Right renal cortex interstitium (tissue), 3 donors: Measurements from ENCODE around the gene DCHS1. TPM values are rescaled to one million over a fixed set of nuclear protein-coding genes. Genes with fewer than 3 reads are reported as not detected.

Experiments
- DNase-seq, 3 donors: peaks; one replicate each; pipeline ENCODE4 v3.0.0-alpha.2; 2013; ENCODE audit warnings: low read depth in 3 of 3, low spot score in 2 of 3
- polyA plus RNA-seq, 3 donors: library from polyadenylated mRNA; unstranded; fragments of 120-200 nt; gene quantifications; one replicate each; pipeline ENCODE4 v1.2.1, GENCODE V29; 2013; ENCODE audit not compliant: insufficient read length in 3 of 3

Gene DCHS1
- polyA plus RNA-seq, 3 donors: 27.8 to 31.1 (median 30.3) TPM

- no peak for DNase-seq
Observed at GRCh38 chr11:6646918-6647679, 8.5 kb downstream of the DCHS1 start.

GRCh38 chr11:6646576-6646917 lies 9.1 kb downstream of the DCHS1 start:
- peak in 1 of 3 donors; percentile 63 for DNase-seq

GRCh38 chr11:6646071-6646470 lies 9.5 kb downstream of the DCHS1 start:
- DNase-seq: no peak

- DNase-seq: no peak
Observed at GRCh38 chr11:6642957-6643356, 12.7 kb downstream of the DCHS1 start.

- DNase-seq: no peak
Observed at GRCh38 chr11:6640985-6641701, 14.5 kb downstream of the DCHS1 start.

GRCh38 chr11:6640036-6640984 lies 15.3 kb downstream of the DCHS1 start:
- no peak for DNase-seq

GRCh38 chr11:6638429-6638828 lies 17.2 kb downstream of the DCHS1 start:
- DNase-seq: no peak

GRCh38 chr11:6637871-6638270 lies 17.7 kb downstream of the DCHS1 start:
- no peak for DNase-seq

- DNase-seq: no peak
Observed at GRCh38 chr11:6636480-6636879, 19.1 kb downstream of the DCHS1 start.

- DNase-seq: no peak
Observed at GRCh38 chr11:6635082-6635932, 20.3 kb downstream of the DCHS1 start.

GRCh38 chr11:6634534-6634933 lies 21.1 kb downstream of the DCHS1 start:
- DNase-seq: no peak

- no peak for DNase-seq
Observed at GRCh38 chr11:6633422-6634408, 21.9 kb downstream of the DCHS1 start.

- DNase-seq: no peak
Observed at GRCh38 chr11:6632116-6633073, 23.2 kb downstream of the DCHS1 start.

GRCh38 chr11:6631361-6631890 lies 24.2 kb downstream of the DCHS1 start:
- DNase-seq: no peak

GRCh38 chr11:6630632-6631291 lies 24.8 kb downstream of the DCHS1 start:
- DNase-seq: no peak

- no peak for DNase-seq
Observed at GRCh38 chr11:6629892-6630631, 25.5 kb downstream of the DCHS1 start.

- no peak for DNase-seq
Observed at GRCh38 chr11:6629573-6629891, 26.1 kb downstream of the DCHS1 start.
